ENCODE data around the gene LBX2.

The LBX2 gene

GRCh38 chr2:74515271-74515980 is 16.0 kb upstream of the LBX2 start:
- DNase-seq (ENCODE audit: low read depth), result no peak
- H3K4me3 ChIP-seq (ENCODE audit: low read length), result no peak overlapping the region
- no peak for TF ChIP-seq CTCF (conservative IDR thresholded peaks at IDR 0.05; ENCODE audit: low read length)

- no peak for TF ChIP-seq CTCF (conservative IDR thresholded peaks at IDR 0.05; ENCODE audit: low read length)
- DNase-seq (ENCODE audit: low read depth), result no peak
- no peak within 1 kb of the TSS for H3K4me3 ChIP-seq (ENCODE audit: low read length)
These were observed 15.2 kb upstream of the LBX2 start, which contains the start of gene TLX2 for GRCh38 chr2:74514368-74515270. Gene TLX2, plus strand, starts transcription at chr2:74514450. Its CDS starts 357 bp downstream, at chr2:74514807.

GRCh38 chr2:74513605-74514367 is 14.4 kb upstream of the LBX2 start:
- H3K4me3 ChIP-seq (ENCODE audit: low read length), result no peak overlapping the region
- no peak for DNase-seq (ENCODE audit: low read depth)
- no peak for TF ChIP-seq CTCF (conservative IDR thresholded peaks at IDR 0.05; ENCODE audit: low read length)

GRCh38 chr2:74512744-74513604 is 13.6 kb upstream of the LBX2 start:
- TF ChIP-seq CTCF (conservative IDR thresholded peaks at IDR 0.05; ENCODE audit: low read length), result no peak
- H3K4me3 ChIP-seq (ENCODE audit: low read length), result no peak overlapping the region

GRCh38 chr2:74511104-74511989 is 11.9 kb upstream of the LBX2 start:
- no peak overlapping the region for H3K4me3 ChIP-seq (ENCODE audit: low read length)
- peak; percentile 57 for DNase-seq (ENCODE audit: low read depth)
- no peak for TF ChIP-seq CTCF (conservative IDR thresholded peaks at IDR 0.05; ENCODE audit: low read length)

More at GRCh38 chr2:74512744-74513604, 13.6 kb upstream of the LBX2 start:
- no peak for DNase-seq (ENCODE audit: low read depth)
